OCI-LY7 (cell line): ENCODE results near the gene HACL1.

Source experiments
- CTCF ChIP-seq: fragments of 200-600 bp; sonication (generic); conservative IDR thresholded peaks from 2 replicates; pipeline ENCODE4 v1.5.1; 2014; ENCODE audit warnings: mild to moderate bottlenecking, antibody characterized with exemption, low read length, moderate library complexity, mixed read lengths
- EZH2phosphoT487 ChIP-seq: fragments of 200-600 bp; sonication (generic); IDR thresholded peaks from 2 replicates; pipeline ENCODE4 v1.6.1; 2018; ENCODE audit warnings: low read depth, borderline replicate concordance, mild to moderate bottlenecking, mixed run types, antibody characterized with exemption, low read length, moderate library complexity, mixed read lengths

DNA sequence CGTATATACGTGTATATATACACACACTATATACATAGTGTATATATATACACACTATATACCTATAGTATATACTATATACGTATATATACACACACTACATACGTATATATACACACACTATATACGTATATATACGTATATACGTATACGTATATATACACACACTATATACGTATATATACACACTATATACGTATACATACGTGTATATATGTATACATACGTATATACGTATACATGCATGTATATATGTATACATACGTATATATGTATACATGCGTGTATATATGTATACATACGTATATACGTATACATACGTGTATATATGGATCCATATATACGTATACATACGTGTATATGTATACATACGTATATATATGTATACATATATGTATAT lies 9.4 kb downstream of the HACL1 start:
- TF ChIP-seq CTCF (no peak), EZH2phosphoT487 (no peak)
